ENCODE measurements around the gene AKNA. TPM values are rescaled to one million over a fixed set of nuclear protein-coding genes. Genes with fewer than 3 reads are reported as not detected.
A peak's percentile ranks its signal among the peaks of the same experiment; 100 is the strongest.

The AKNA gene
- 19.3 and 24.6 TPM in 2 replicates for total RNA-seq
- long read RNA-seq, partial matches to known transcripts = 0 of 1 reads
- long read RNA-seq, other reads (novel, unspliced or antisense) = 1 of 1 reads

GRCh38 chr9:114387680-114388356 is at the start of gene AKNA:
Gene AKNA, minus strand, starts transcription at chr9:114387982. Its CDS starts 6,649 bp downstream, at chr9:114381333.
- Mint-ChIP-seq H3K27ac (peak within 1 kb of the TSS; percentile 81), H3K36me3 (ENCODE audit: insufficient read depth) (no peaks in the 10 kb centered on the region), H3K9me3 (ENCODE audit: low read depth) (no peaks in the 10 kb centered on the region), H3K27me3 (no peaks in the 10 kb centered on the region), H3K4me1 (ENCODE audit: low read depth) (peaks cover 29% of the 10 kb centered on the region), H3K4me3 (ENCODE audit: low read depth) (peak within 1 kb of the TSS; percentile 76)
- TF ChIP-seq CTCF (IDR thresholded peaks at IDR 0.05; ENCODE audit: unreplicated experiment) = no peak
- DNase-seq (ENCODE audit: low spot score, unreplicated experiment) = peak; percentile 45

- Mint-ChIP-seq H3K4me1 (ENCODE audit: low read depth) (no peaks in the 10 kb centered on the region), H3K4me3 (ENCODE audit: low read depth) (no peak overlapping the region), H3K9me3 (ENCODE audit: low read depth) (no peaks in the 10 kb centered on the region), H3K27ac (no peak overlapping the region), H3K27me3 (no peaks in the 10 kb centered on the region), H3K36me3 (ENCODE audit: insufficient read depth) (no peaks in the 10 kb centered on the region)
- DNase-seq (ENCODE audit: low spot score, unreplicated experiment) = no peak
- TF ChIP-seq CTCF (IDR thresholded peaks at IDR 0.05; ENCODE audit: unreplicated experiment) = no peak
Measured at GRCh38 chr9:114437401-114437893, 49.7 kb upstream of the AKNA start.

GRCh38 chr9:114434878-114435311 is 47.1 kb upstream of the AKNA start:
- Mint-ChIP-seq H3K27me3 (peaks cover 1% of the 10 kb centered on the region), H3K36me3 (ENCODE audit: insufficient read depth) (no peaks in the 10 kb centered on the region), H3K9me3 (ENCODE audit: low read depth) (no peaks in the 10 kb centered on the region), H3K4me1 (ENCODE audit: low read depth) (no peaks in the 10 kb centered on the region), H3K27ac (no peak overlapping the region), H3K4me3 (ENCODE audit: low read depth) (no peak overlapping the region)
- TF ChIP-seq CTCF (IDR thresholded peaks at IDR 0.05; ENCODE audit: unreplicated experiment) = peak; percentile 65
- DNase-seq (ENCODE audit: low spot score, unreplicated experiment) = no peak

GRCh38 chr9:114433720-114434255 is 46.0 kb upstream of the AKNA start:
- no peaks in the 10 kb centered on the region for H3K36me3 Mint-ChIP-seq (ENCODE audit: insufficient read depth)
- no peaks in the 10 kb centered on the region for H3K9me3 Mint-ChIP-seq (ENCODE audit: low read depth)
- DNase-seq (ENCODE audit: low spot score, unreplicated experiment) = no peak
- peaks cover 6% of the 10 kb centered on the region for H3K27me3 Mint-ChIP-seq
- no peak overlapping the region for H3K27ac Mint-ChIP-seq
- TF ChIP-seq CTCF (IDR thresholded peaks at IDR 0.05; ENCODE audit: unreplicated experiment) = no peak
- no peaks in the 10 kb centered on the region for H3K4me1 Mint-ChIP-seq (ENCODE audit: low read depth)
- H3K4me3 Mint-ChIP-seq (ENCODE audit: low read depth) = no peak overlapping the region

GRCh38 chr9:114433086-114433485 is 45.3 kb upstream of the AKNA start:
- peaks cover 6% of the 10 kb centered on the region for H3K27me3 Mint-ChIP-seq
- no peaks in the 10 kb centered on the region for H3K4me1 Mint-ChIP-seq (ENCODE audit: low read depth)
- no peaks in the 10 kb centered on the region for H3K9me3 Mint-ChIP-seq (ENCODE audit: low read depth)
- H3K27ac Mint-ChIP-seq = no peak overlapping the region
- TF ChIP-seq CTCF (IDR thresholded peaks at IDR 0.05; ENCODE audit: unreplicated experiment) = no peak
- no peaks in the 10 kb centered on the region for H3K36me3 Mint-ChIP-seq (ENCODE audit: insufficient read depth)
- no peak for DNase-seq (ENCODE audit: low spot score, unreplicated experiment)
- H3K4me3 Mint-ChIP-seq (ENCODE audit: low read depth) = no peak overlapping the region

All from progenitor cell of endocrine pancreas (in vitro differentiated cells).